ENCODE results near the gene TMEM150C. TPM values are rescaled to one million over a fixed set of nuclear protein-coding genes. Genes with fewer than 3 reads are reported as not detected.

TMEM150C gene
- total RNA-seq, 1 donor from 2014 or later, result 1.3 TPM

DNA sequence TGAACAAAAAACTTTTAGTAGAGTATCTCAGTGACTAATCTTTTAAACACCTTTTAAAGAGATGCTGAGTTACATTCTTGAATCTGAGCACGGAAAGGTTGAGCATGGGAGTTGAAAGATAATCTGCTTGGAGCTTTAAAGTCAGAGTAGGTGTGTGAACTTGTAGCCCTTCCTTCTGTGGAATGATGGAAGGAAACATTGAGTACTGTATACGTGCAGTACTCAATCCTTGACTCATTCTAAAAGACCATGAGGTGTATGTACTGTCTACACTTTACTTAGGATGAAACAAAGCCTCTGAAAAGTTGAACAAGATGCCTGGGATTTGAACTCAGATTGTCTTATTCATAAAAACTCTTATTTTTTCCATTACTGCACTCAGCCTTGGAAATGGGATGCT lies 128.0 kb downstream of the TMEM150C start:
- Mint-ChIP-seq H3K4me3 (ENCODE audit: unreplicated experiment) (no peak overlapping the region), H3K27ac (ENCODE audit: unreplicated experiment) (no peak overlapping the region)

More for the DNA sequence above, 128.0 kb downstream of the TMEM150C start:
- H3K36me3 Mint-ChIP-seq (ENCODE audit: unreplicated experiment), result peaks cover 5% of the 10 kb centered on the region
- H3K27me3 Mint-ChIP-seq (ENCODE audit: unreplicated experiment), result no peaks in the 10 kb centered on the region
- TF ChIP-seq, protein P1, sequence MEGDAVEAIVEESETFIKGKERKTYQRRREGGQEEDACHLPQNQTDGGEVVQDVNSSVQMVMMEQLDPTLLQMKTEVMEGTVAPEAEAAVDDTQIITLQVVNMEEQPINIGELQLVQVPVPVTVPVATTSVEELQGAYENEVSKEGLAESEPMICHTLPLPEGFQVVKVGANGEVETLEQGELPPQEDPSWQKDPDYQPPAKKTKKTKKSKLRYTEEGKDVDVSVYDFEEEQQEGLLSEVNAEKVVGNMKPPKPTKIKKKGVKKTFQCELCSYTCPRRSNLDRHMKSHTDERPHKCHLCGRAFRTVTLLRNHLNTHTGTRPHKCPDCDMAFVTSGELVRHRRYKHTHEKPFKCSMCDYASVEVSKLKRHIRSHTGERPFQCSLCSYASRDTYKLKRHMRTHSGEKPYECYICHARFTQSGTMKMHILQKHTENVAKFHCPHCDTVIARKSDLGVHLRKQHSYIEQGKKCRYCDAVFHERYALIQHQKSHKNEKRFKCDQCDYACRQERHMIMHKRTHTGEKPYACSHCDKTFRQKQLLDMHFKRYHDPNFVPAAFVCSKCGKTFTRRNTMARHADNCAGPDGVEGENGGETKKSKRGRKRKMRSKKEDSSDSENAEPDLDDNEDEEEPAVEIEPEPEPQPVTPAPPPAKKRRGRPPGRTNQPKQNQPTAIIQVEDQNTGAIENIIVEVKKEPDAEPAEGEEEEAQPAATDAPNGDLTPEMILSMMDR (IDR thresholded peaks at IDR 0.05), result no peak
- H3K9me3 Mint-ChIP-seq (ENCODE audit: unreplicated experiment), result no peaks in the 10 kb centered on the region
- H3K4me1 Mint-ChIP-seq (ENCODE audit: unreplicated experiment), result peaks cover 32% of the 10 kb centered on the region
- DNase-seq (ENCODE audit: extremely low spot score, unreplicated experiment), result no peak

Other genes starting within 250 kb of the TMEM150C start
- 189 and 197 TPM in 2 replicates for gene HNRNPD, start 188.0 kb downstream of the TMEM150C start, total RNA-seq
- gene HNRNPDL, start 131.5 kb downstream of the TMEM150C start, total RNA-seq, result 263 and 279 TPM in 2 replicates
- gene ENOPH1, start 131.4 kb downstream of the TMEM150C start, total RNA-seq, result 36.5 and 36.7 TPM in 2 replicates
- gene SCD5, start 236.8 kb upstream of the TMEM150C start, total RNA-seq, result 23.7 and 23.9 TPM in 2 replicates